ENCODE data around the gene SPATA3. TPM values are rescaled to one million over a fixed set of nuclear protein-coding genes. Genes with fewer than 3 reads are reported as not detected.
A peak's percentile ranks its signal among the peaks of the same experiment; 100 is the strongest.

SPATA3 gene
- total RNA-seq, 4 donors from 2014 or later: not detected

- TF ChIP-seq CTCF (IDR thresholded peaks at IDR 0.05) (peak; percentile 74 to 94 (median 91)), POLR2A (IDR thresholded peaks at IDR 0.05) (no peak)
Observed at GRCh38 chr2:231052494-231053451, 56.9 kb downstream of the SPATA3 start.

GRCh38 chr2:231053846-231054245, 57.9 kb downstream of the SPATA3 start:
- no peaks in the 10 kb centered on the region for H3K36me3 ChIP-seq
- H3K9me3 ChIP-seq: no peaks in the 10 kb centered on the region
- no peak for TF ChIP-seq POLR2A (IDR thresholded peaks at IDR 0.05)
- TF ChIP-seq CTCF (IDR thresholded peaks at IDR 0.05): no peak
- no peak overlapping the region for H3K4me3 ChIP-seq
- 56 to 81% methylated on average over 6 of the region's 6 CpGs for WGBS, 2 donors
- no peak for DNase-seq
- intact Hi-C loops (cut with DNase I): no loop called here
- no peak overlapping the region for H3K27ac ChIP-seq
- H3K4me1 ChIP-seq: peaks cover 12 to 39% (median 23%) of the 10 kb centered on the region in 3 donors
- peaks cover 0 to 12% (median 0%) of the 10 kb centered on the region in 4 donors for H3K27me3 ChIP-seq

More at GRCh38 chr2:231052494-231053451, 56.9 kb downstream of the SPATA3 start:
- Histone ChIP-seq H3K9me3 (no peaks in the 10 kb centered on the region), H3K4me1 (peaks cover 8 to 29% (median 13%) of the 10 kb centered on the region in 3 donors), H3K4me3 (peak overlapping the region; percentile 39 to 79 (median 64)), H3K27ac (peak overlapping the region in 3 of 4 donors; percentile 51 to 58 (median 57)), H3K27me3 (peaks cover 0 to 13% (median 0%) of the 10 kb centered on the region in 4 donors), H3K36me3 (no peaks in the 10 kb centered on the region)
- intact Hi-C loops (cut with DNase I): no loop called here
- DNase-seq: peak; percentile 15
- WGBS, 2 donors: 9 to 13% methylated on average over 23 to 28 of the region's 62 CpGs

GRCh38 chr2:231056453-231057416, 60.8 kb downstream of the SPATA3 start, which contains the start of gene PSMD1:
TSS of gene PSMD1 (plus strand) at chr2:231056867. CDS start at chr2:231057026, 159 bp downstream.
- no peaks in the 10 kb centered on the region for H3K9me3 ChIP-seq
- intact Hi-C loops (cut with DNase I): no loop called here
- H3K27me3 ChIP-seq: no peaks in the 10 kb centered on the region
- peak within 1 kb of the TSS; percentile 87 to 97 (median 96) for H3K27ac ChIP-seq
- H3K4me1 ChIP-seq: peaks cover 12 to 60% (median 33%) of the 10 kb centered on the region in 3 donors
- peak within 1 kb of the TSS; percentile 83 to 98 (median 95) for H3K4me3 ChIP-seq
- DNase-seq: peak; percentile 75
- WGBS, 2 donors: 0 to 1% methylated on average over 18 to 21 of the region's 73 CpGs
- TF ChIP-seq CTCF (IDR thresholded peaks at IDR 0.05) (peak; percentile 88 to 96 (median 94)), POLR2A (IDR thresholded peaks at IDR 0.05) (peak in 2 of 4 donors; percentile 32 to 39)
- H3K36me3 ChIP-seq: peaks cover 0 to 7% (median 5%) of the 10 kb centered on the region in 3 donors

- H3K27ac ChIP-seq: peak overlapping the region in 3 of 4 donors; percentile 87 to 97 (median 95)
- H3K9me3 ChIP-seq: no peaks in the 10 kb centered on the region
- DNase-seq: no peak
- no peak for TF ChIP-seq POLR2A (IDR thresholded peaks at IDR 0.05)
- no peak for TF ChIP-seq CTCF (IDR thresholded peaks at IDR 0.05)
- 4 to 12% methylated on average over 6 to 10 of the region's 10 CpGs for WGBS, 2 donors
- H3K4me1 ChIP-seq: peaks cover 8 to 59% (median 30%) of the 10 kb centered on the region in 3 donors
- H3K27me3 ChIP-seq: no peaks in the 10 kb centered on the region
- H3K4me3 ChIP-seq: peak overlapping the region; percentile 83 to 98 (median 95)
- peaks cover 0 to 16% (median 7%) of the 10 kb centered on the region in 3 donors for H3K36me3 ChIP-seq
- intact Hi-C loops (cut with DNase I): no loop called here
Observed at GRCh38 chr2:231057590-231057989, 61.7 kb downstream of the SPATA3 start.

Other genes with a start within 250 kb of the SPATA3 start
- 10 to 100 TPM in 2 of 4 donors, 1 to 10 TPM in 2; 3.8 to 31.9 (median 10.3) TPM for gene ITM2C, start 131.2 kb upstream of the SPATA3 start, total RNA-seq
- gene GPR55, start 70.9 kb upstream of the SPATA3 start, total RNA-seq: under 1 TPM; 0.61 to 0.88 (median 0.78) TPM
- gene C2orf72, start 41.4 kb downstream of the SPATA3 start, total RNA-seq: 1 to 10 TPM in 2 of 4 donors, under 1 TPM in 1, not detected in 1; 0.21 to 1.6 (median 1.1) TPM
- gene PSMD1, start 60.7 kb downstream of the SPATA3 start, total RNA-seq: 100 to 1,000 TPM in 1 of 4 donors, 10 to 100 TPM in 3; 51.5 to 116 (median 67.9) TPM
- under 1 TPM in 2 of 4 donors, not detected in 2; 0.22 to 0.76 TPM for gene HTR2B, start 128.9 kb downstream of the SPATA3 start, total RNA-seq
- gene ARMC9, start 202.5 kb downstream of the SPATA3 start, total RNA-seq: 10 to 100 TPM in 1 of 4 donors, 1 to 10 TPM in 3; 2.1 to 13.9 (median 3.9) TPM